Hepatocyte (in vitro differentiated cells): Measurements from ENCODE around the gene IGFBPL1. TPM values are rescaled to one million over a fixed set of nuclear protein-coding genes. Genes with fewer than 3 reads are reported as not detected.
A peak's percentile ranks its signal among the peaks of the same experiment; 100 is the strongest.

Experiments used
- DNase-seq: peaks from one replicate; pipeline ENCODE4 v3.0.0-alpha.2; 2016; ENCODE audit warnings: low spot score
- H2AFZ ChIP-seq: fragments of 200-600 bp; sonication (generic); 2 replicates; pipeline ENCODE4 v1.6.0; 2016; ENCODE audit warnings: antibody characterized with exemption, mild to moderate bottlenecking
- H3K27ac ChIP-seq: fragments of 200-600 bp; sonication (generic); 2 replicates; pipeline ENCODE4 v1.5.1; 2016; ENCODE audit warnings: mild to moderate bottlenecking
- H3K27me3 ChIP-seq: fragments of 200-600 bp; sonication (generic); 2 replicates; pipeline ENCODE4 v1.6.1; 2016
- H3K36me3 ChIP-seq: fragments of 200-600 bp; sonication (generic); replicated peaks from 2 replicates; pipeline ENCODE4 v1.5.1; 2016; ENCODE audit warnings: low read depth; ENCODE audit not compliant: insufficient read depth
- H3K4me1 ChIP-seq: fragments of 200-600 bp; sonication (generic); 2 replicates; pipeline ENCODE4 v1.5.1; 2016; ENCODE audit warnings: mild to moderate bottlenecking, moderate library complexity; ENCODE audit not compliant: insufficient read depth
- H3K4me2 ChIP-seq: fragments of 200-600 bp; sonication (generic); 2 replicates; pipeline ENCODE4 v1.6.0; 2016
- H3K4me3 ChIP-seq: fragments of 200-600 bp; sonication (generic); 2 replicates; pipeline ENCODE4 v1.5.1; 2016; ENCODE audit warnings: mild to moderate bottlenecking
- H3K79me2 ChIP-seq: fragments of 200-600 bp; sonication (generic); 2 replicates; pipeline ENCODE4 v1.6.0; 2017; ENCODE audit warnings: mild to moderate bottlenecking
- H3K9me2 ChIP-seq: fragments of 200-600 bp; sonication (generic); replicated peaks from 2 replicates; pipeline ENCODE4 v1.6.0; 2017; ENCODE audit warnings: mild to moderate bottlenecking; ENCODE audit not compliant: insufficient read depth
- H3K9me3 ChIP-seq: fragments of 200-600 bp; sonication (generic); 2 replicates; pipeline ENCODE4 v1.5.1; 2016; ENCODE audit warnings: low read depth, mild to moderate bottlenecking
- H4K20me1 ChIP-seq: fragments of 200-600 bp; sonication (generic); 2 replicates; pipeline ENCODE4 v1.6.0; 2016; ENCODE audit warnings: mild to moderate bottlenecking; ENCODE audit not compliant: insufficient read depth, poor library complexity, severe bottlenecking
- CTCF ChIP-seq: fragments of 200-600 bp; sonication (generic); IDR thresholded peaks from 2 replicates; pipeline ENCODE4 v1.5.1; 2016; ENCODE audit warnings: antibody characterized with exemption, mild to moderate bottlenecking; ENCODE audit not compliant: poor library complexity
- EZH2 ChIP-seq: fragments of 200-600 bp; sonication (generic); IDR thresholded peaks from 2 replicates; pipeline ENCODE4 v1.6.1; 2016; ENCODE audit warnings: antibody characterized with exemption, mild to moderate bottlenecking, borderline replicate concordance
- EZH2phosphoT487 ChIP-seq: fragments of 200-600 bp; sonication (generic); IDR thresholded peaks from one replicate; pipeline ENCODE4 v1.6.1; 2018; ENCODE audit warnings: antibody characterized with exemption, mild to moderate bottlenecking, low read depth, moderate library complexity; ENCODE audit not compliant: unreplicated experiment, severe bottlenecking
- WGBS: methylation state at CpG from one replicate; pipeline ENCODE4 v1.1.6; 2016; ENCODE audit warnings: low lambda C conversion rate; ENCODE audit errors: missing lambda C conversion rate; 5-methylcytosine and 5-hydroxymethylcytosine counted together
- polyA plus RNA-seq: library from polyadenylated mRNA; unstranded; fragments of >200 nt; fragmentation: Nextera tagmentation; extraction: Ambion mirVana; gene quantifications from 2 replicates; pipeline ENCODE4 v1.2.1, GENCODE V29; 2016
- total RNA-seq: library from RNA; depleted of rRNA; stranded (reverse); fragments of >200 nt; gene quantifications from 2 replicates; pipeline ENCODE4 v1.2.3, GENCODE V29; 2014

Gene IGFBPL1
- total and polyA plus RNA-seq, 2 experiments from 2014 or later: 2.5 to 9.8 TPM

- Histone ChIP-seq H3K9me2 (no peaks in the 10 kb centered on the region), H3K79me2 (no peaks in the 10 kb centered on the region), H3K27me3 (peaks cover 58% of the 10 kb centered on the region), H3K4me3 (no peak overlapping the region), H3K4me1 (peaks cover 3% of the 10 kb centered on the region), H4K20me1 (no peaks in the 10 kb centered on the region), H3K36me3 (no peaks in the 10 kb centered on the region), H2AFZ (no peak overlapping the region), H3K27ac (no peak overlapping the region), H3K4me2 (peak overlapping the region; percentile 90), H3K9me3 (no peaks in the 10 kb centered on the region)
- WGBS: 52% methylated on average over 12 of the region's 15 CpGs
- no peak for TF ChIP-seq EZH2
- TF ChIP-seq EZH2phosphoT487: no peak
- TF ChIP-seq CTCF: no peak
- no peak for DNase-seq
Observed at GRCh38 chr9:38423273-38423972, 831 bp downstream of the IGFBPL1 start.

GRCh38 chr9:38422555-38423260 is 1.5 kb downstream of the IGFBPL1 start:
- no peaks in the 10 kb centered on the region for H3K79me2 ChIP-seq
- H3K9me3 ChIP-seq: no peaks in the 10 kb centered on the region
- H3K4me2 ChIP-seq: no peak overlapping the region
- H3K4me3 ChIP-seq: no peak overlapping the region
- no peaks in the 10 kb centered on the region for H4K20me1 ChIP-seq
- WGBS: 83% methylated on average over 7 of the region's 7 CpGs
- H3K4me1 ChIP-seq: peaks cover 3% of the 10 kb centered on the region
- H3K36me3 ChIP-seq: no peaks in the 10 kb centered on the region
- no peak overlapping the region for H3K27ac ChIP-seq
- no peaks in the 10 kb centered on the region for H3K9me2 ChIP-seq
- no peak for DNase-seq
- peaks cover 58% of the 10 kb centered on the region for H3K27me3 ChIP-seq
- no peak for TF ChIP-seq EZH2phosphoT487
- no peak for TF ChIP-seq EZH2
- TF ChIP-seq CTCF: no peak
- H2AFZ ChIP-seq: no peak overlapping the region

GRCh38 chr9:38421498-38422211 is 2.6 kb downstream of the IGFBPL1 start:
- Histone ChIP-seq H3K36me3 (no peaks in the 10 kb centered on the region), H3K79me2 (no peaks in the 10 kb centered on the region), H3K4me2 (peak overlapping the region; percentile 27), H3K9me3 (no peaks in the 10 kb centered on the region), H3K27me3 (peaks cover 51% of the 10 kb centered on the region), H3K9me2 (no peaks in the 10 kb centered on the region), H4K20me1 (no peaks in the 10 kb centered on the region), H3K27ac (no peak overlapping the region), H3K4me3 (no peak overlapping the region), H3K4me1 (peaks cover 3% of the 10 kb centered on the region), H2AFZ (no peak overlapping the region)
- no peak for DNase-seq
- TF ChIP-seq EZH2phosphoT487: no peak
- TF ChIP-seq EZH2: no peak
- TF ChIP-seq CTCF: no peak
- WGBS: 32% methylated on average over 9 of the region's 9 CpGs
